Measurements from ENCODE around the gene PHTF1. TPM values are rescaled to one million over a fixed set of nuclear protein-coding genes. Genes with fewer than 3 reads are reported as not detected.

The PHTF1 gene
- total RNA-seq, 4 donors from 2014 or later: 10.0 to 14.8 (median 11.1) TPM

- peaks cover 0 to 33% of the 10 kb centered on the region in 2 donors for H3K36me3 ChIP-seq
- no peaks in the 10 kb centered on the region for H3K27me3 ChIP-seq
- 97 to 99% methylated on average over 8 to 9 of the region's 9 CpGs for WGBS, 2 donors (ENCODE audit: low coverage in 1 of 2)
- ATAC-seq: no peak
- no peak for TF ChIP-seq POLR2A (IDR thresholded peaks at IDR 0.05)
- TF ChIP-seq EP300 (IDR thresholded peaks at IDR 0.05): no peak
- no peak for TF ChIP-seq POLR2AphosphoS5 (IDR thresholded peaks at IDR 0.05)
- TF ChIP-seq, protein P1, sequence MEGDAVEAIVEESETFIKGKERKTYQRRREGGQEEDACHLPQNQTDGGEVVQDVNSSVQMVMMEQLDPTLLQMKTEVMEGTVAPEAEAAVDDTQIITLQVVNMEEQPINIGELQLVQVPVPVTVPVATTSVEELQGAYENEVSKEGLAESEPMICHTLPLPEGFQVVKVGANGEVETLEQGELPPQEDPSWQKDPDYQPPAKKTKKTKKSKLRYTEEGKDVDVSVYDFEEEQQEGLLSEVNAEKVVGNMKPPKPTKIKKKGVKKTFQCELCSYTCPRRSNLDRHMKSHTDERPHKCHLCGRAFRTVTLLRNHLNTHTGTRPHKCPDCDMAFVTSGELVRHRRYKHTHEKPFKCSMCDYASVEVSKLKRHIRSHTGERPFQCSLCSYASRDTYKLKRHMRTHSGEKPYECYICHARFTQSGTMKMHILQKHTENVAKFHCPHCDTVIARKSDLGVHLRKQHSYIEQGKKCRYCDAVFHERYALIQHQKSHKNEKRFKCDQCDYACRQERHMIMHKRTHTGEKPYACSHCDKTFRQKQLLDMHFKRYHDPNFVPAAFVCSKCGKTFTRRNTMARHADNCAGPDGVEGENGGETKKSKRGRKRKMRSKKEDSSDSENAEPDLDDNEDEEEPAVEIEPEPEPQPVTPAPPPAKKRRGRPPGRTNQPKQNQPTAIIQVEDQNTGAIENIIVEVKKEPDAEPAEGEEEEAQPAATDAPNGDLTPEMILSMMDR (IDR thresholded peaks at IDR 0.05): no peak
- H3K4me1 ChIP-seq: peaks cover 0 to 48% (median 4%) of the 10 kb centered on the region in 3 donors
- H3K4me3 ChIP-seq: no peak overlapping the region
- no peaks in the 10 kb centered on the region for H3K9me3 ChIP-seq
- H3K27ac ChIP-seq: no peak overlapping the region
Observed at GRCh38 chr1:113793878-113794834, 34.9 kb upstream of the PHTF1 start.

GRCh38 chr1:113792986-113793385, 33.7 kb upstream of the PHTF1 start:
- H3K27me3 ChIP-seq: no peaks in the 10 kb centered on the region
- H3K4me3 ChIP-seq: no peak overlapping the region
- H3K9me3 ChIP-seq: no peaks in the 10 kb centered on the region
- TF ChIP-seq EP300 (IDR thresholded peaks at IDR 0.05) (no peak), POLR2AphosphoS5 (IDR thresholded peaks at IDR 0.05) (no peak), POLR2A (IDR thresholded peaks at IDR 0.05) (no peak)
- TF ChIP-seq, protein P1 (IDR thresholded peaks at IDR 0.05): no peak
- WGBS, 2 donors (ENCODE audit: low coverage in 1 of 2): 89 to 90% methylated on average over 1 of the region's 1 CpG
- H3K4me1 ChIP-seq: peaks cover 0 to 49% (median 0%) of the 10 kb centered on the region in 3 donors
- H3K27ac ChIP-seq: no peak overlapping the region
- peaks cover 0 to 35% of the 10 kb centered on the region in 2 donors for H3K36me3 ChIP-seq
- no peak for ATAC-seq

GRCh38 chr1:113792471-113792870, 33.2 kb upstream of the PHTF1 start:
- Histone ChIP-seq H3K36me3 (peaks cover 0 to 31% of the 10 kb centered on the region in 2 donors), H3K4me3 (no peak overlapping the region), H3K27me3 (no peaks in the 10 kb centered on the region), H3K9me3 (no peaks in the 10 kb centered on the region), H3K27ac (no peak overlapping the region), H3K4me1 (peaks cover 0 to 45% (median 0%) of the 10 kb centered on the region in 3 donors)
- TF ChIP-seq, protein P1 (IDR thresholded peaks at IDR 0.05): no peak
- TF ChIP-seq EP300 (IDR thresholded peaks at IDR 0.05) (no peak), POLR2A (IDR thresholded peaks at IDR 0.05) (no peak), POLR2AphosphoS5 (IDR thresholded peaks at IDR 0.05) (no peak)
- WGBS, 2 donors (ENCODE audit: low coverage in 1 of 2): 94 to 100% methylated on average over 3 to 4 of the region's 5 CpGs
- ATAC-seq: no peak

DNA sequence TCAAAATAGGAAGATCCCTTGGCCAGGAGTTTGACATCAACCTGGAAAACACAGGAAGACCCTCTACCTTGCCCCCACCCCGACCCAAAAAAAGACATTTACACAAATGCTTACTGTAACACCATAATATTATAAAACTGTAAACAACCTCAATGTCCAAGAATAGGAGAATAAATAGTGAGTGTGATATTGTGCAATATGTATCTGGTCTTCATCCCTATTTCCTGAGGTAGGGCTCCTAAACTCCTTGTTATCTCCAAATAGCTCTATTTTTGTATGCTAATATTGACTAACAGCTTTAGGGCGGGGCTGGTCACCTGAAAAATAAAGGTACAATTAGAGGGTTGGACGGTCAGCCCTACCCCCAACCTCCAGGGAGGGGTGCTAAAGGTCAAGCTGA, 29.5 kb upstream of the PHTF1 start:
- 80 to 89% methylated on average over 2 to 3 of the region's 3 CpGs for WGBS, 2 donors (ENCODE audit: low coverage in 1 of 2)
- Histone ChIP-seq H3K9me3 (no peaks in the 10 kb centered on the region), H3K4me1 (peaks cover 2 to 66% (median 4%) of the 10 kb centered on the region in 3 donors), H3K4me3 (no peak overlapping the region), H3K36me3 (peaks cover 0 to 5% of the 10 kb centered on the region in 2 donors), H3K27ac (no peak overlapping the region), H3K27me3 (no peaks in the 10 kb centered on the region)
- ATAC-seq: no peak
- no peak for TF ChIP-seq POLR2A (IDR thresholded peaks at IDR 0.05)
- TF ChIP-seq EP300 (IDR thresholded peaks at IDR 0.05): no peak
- no peak for TF ChIP-seq POLR2AphosphoS5 (IDR thresholded peaks at IDR 0.05)
- TF ChIP-seq, protein P1 (IDR thresholded peaks at IDR 0.05): no peak

Measured in gastroesophageal sphincter (tissue), 4 donors.